CD4-positive, alpha-beta T cell (primary cell): ENCODE measurements around the gene SEC14L2. TPM values are rescaled to one million over a fixed set of nuclear protein-coding genes. Genes with fewer than 3 reads are reported as not detected.

ENCODE experiments used
- ATAC-seq: fragments of 200-7000 bp; cut with Tn5 transposase; one replicate; pipeline ENCODE4 v1.10.0; 2022; ENCODE audit warnings: mild to moderate bottlenecking; ENCODE audit not compliant: poor library complexity
- CTCF ChIA-PET: fragments of 350-600 bp; sonication (Branson Sonifier 250); formaldehyde crosslinking; loops from one replicate; lab custom pipeline; 2021; ENCODE audit warnings: antibody characterized with exemption, inconsistent platforms; lab: Charles Lee
- POLR2A ChIA-PET: fragments of 350-600 bp; sonication (Branson Sonifier 250); formaldehyde crosslinking; loops from one replicate; lab custom pipeline; 2021; ENCODE audit warnings: antibody characterized with exemption, inconsistent platforms; lab: Charles Lee
- DNase-seq, 14 experiments: peaks; one replicate each; pipeline ENCODE4 v3.0.0-alpha.2; 2013 to 2020; ENCODE audit warnings: mixed read lengths in 2 of 14
- H3K27ac ChIP-seq, 2 donors: one replicate each; pipeline versions ENCODE4 v1.5.1 to v1.7.0; 2013; ENCODE audit warnings: low read length in 2 of 2, low read depth in 1 of 2, mild to moderate bottlenecking in 1 of 2
- H3K27me3 ChIP-seq, 2 experiments: 1 replicate in 1 of 2; 2 replicates in 1 of 2; pipeline versions ENCODE4 v1.6.1 to v1.7.0; 2013; ENCODE audit warnings: low read length in 2 of 2, control low read depth in 1 of 2, mild to moderate bottlenecking in 1 of 2, moderate library complexity in 1 of 2; ENCODE audit not compliant: insufficient read depth in 2 of 2, control insufficient read depth in 1 of 2
- H3K36me3 ChIP-seq: one replicate; pipeline ENCODE4 v1.6.1; 2013; ENCODE audit warnings: low read length, control low read depth; ENCODE audit not compliant: insufficient read depth
- H3K4me1 ChIP-seq: one replicate; pipeline ENCODE4 v1.6.1; 2013; ENCODE audit warnings: low read length, control low read depth; ENCODE audit not compliant: insufficient read depth
- H3K4me3 ChIP-seq: one replicate; pipeline ENCODE4 v1.5.1; 2013; ENCODE audit warnings: mild to moderate bottlenecking, low read length, moderate library complexity
- H3K9me3 ChIP-seq, 2 experiments: 1 replicate in 1 of 2; 2 replicates in 1 of 2; pipeline versions ENCODE4 v1.6.1 to v1.7.0; 2013; ENCODE audit warnings: low read length in 2 of 2, mild to moderate bottlenecking in 2 of 2, control low read depth in 1 of 2, moderate library complexity in 1 of 2; ENCODE audit not compliant: control insufficient read depth in 1 of 2, insufficient read depth in 1 of 2
- H3K27ac Mint-ChIP-seq: one replicate; pipeline ENCODE4 v1.8.0; 2020; ENCODE audit warnings: mixed read lengths
- H3K27me3 Mint-ChIP-seq: one replicate; pipeline ENCODE4 v1.8.0; 2021; ENCODE audit warnings: mixed read lengths
- H3K36me3 Mint-ChIP-seq: one replicate; pipeline ENCODE4 v1.8.0; 2021; ENCODE audit warnings: low read depth, mixed read lengths
- H3K4me1 Mint-ChIP-seq: one replicate; pipeline ENCODE4 v1.8.0; 2021; ENCODE audit warnings: low read depth, mixed read lengths
- H3K4me3 Mint-ChIP-seq: one replicate; pipeline ENCODE4 v1.8.0; 2020; ENCODE audit warnings: mild to moderate bottlenecking, mixed read lengths
- H3K9me3 Mint-ChIP-seq: one replicate; pipeline ENCODE4 v1.8.0; 2020; ENCODE audit warnings: mixed read lengths
- CTCF ChIP-seq: fragments of 200-600 bp; IDR thresholded peaks from one replicate; pipeline ENCODE4 v1.8.0; 2022; ENCODE audit warnings: antibody characterized with exemption, mild to moderate bottlenecking
- intact Hi-C, 2 experiments: fragments of 100-400 bp; cut with DNase I in 1 of 2; cut with micrococcal nuclease in 1 of 2; formaldehyde crosslinking; loops; one replicate each; pipeline versions ENCODE4 v1.15.1 to v1.9.0; 2023 to 2025; cut with DNase I, micrococcal nuclease
- total RNA-seq, 174 experiments: library from RNA in 2 of 174; stranded (reverse) in 2 of 174; gene quantifications; one replicate each; pipeline ENCODE4 v1.2.3 and lab custom pipeline; 2021 to 2026

Gene SEC14L2
- total RNA-seq, 2 experiments from 2014 or later, result 74.6 to 79.8 TPM

- POLR2A ChIA-PET, result interaction anchor here (1.2 kb wide), 1 partner anchor 21 kb away, joined by 4 read pairs; the partner anchor contains the start of gene TBC1D10A
- no peak for ATAC-seq
- intact Hi-C loops, result no loop called here
- Mint-ChIP-seq H3K4me1 (peaks cover 67% of the 10 kb centered on the region), H3K27me3 (no peaks in the 10 kb centered on the region), H3K4me3 (peak overlapping the region; percentile 25), H3K36me3 (peaks cover 99% of the 10 kb centered on the region), H3K27ac (peak overlapping the region; percentile 49), H3K9me3 (no peaks in the 10 kb centered on the region)
- TF ChIP-seq CTCF, result no peak
- H3K27ac ChIP-seq, result no peak overlapping the region
- no peaks in the 10 kb centered on the region for H3K27me3 ChIP-seq
- H3K4me3 ChIP-seq, result no peak overlapping the region
- H3K4me1 ChIP-seq, result peaks cover 76% of the 10 kb centered on the region
- peaks cover 95% of the 10 kb centered on the region for H3K36me3 ChIP-seq
- CTCF ChIA-PET, result interaction anchor here (1.8 kb wide), 1 partner anchor 61 kb away, joined by 5 read pairs; no protein-coding TSS in a partner anchor
- no peak for DNase-seq
- no peaks in the 10 kb centered on the region for H3K9me3 ChIP-seq
Measured at GRCh38 chr22:30348809-30349208, 48.0 kb upstream of the SEC14L2 start.

GRCh38 chr22:30351226-30351625, 45.6 kb upstream of the SEC14L2 start:
- ATAC-seq (no peak), DNase-seq (no peak)
- no peak overlapping the region for H3K4me3 ChIP-seq
- no peak overlapping the region for H3K27ac ChIP-seq
- ChIA-PET CTCF (no interaction called here), POLR2A (interaction anchor here (1.2 kb wide), 1 partner anchor 44 kb away, joined by 3 read pairs; no protein-coding TSS in a partner anchor)
- H3K36me3 Mint-ChIP-seq, result peaks cover 98% of the 10 kb centered on the region
- TF ChIP-seq CTCF, result no peak
- H3K9me3 Mint-ChIP-seq, result no peaks in the 10 kb centered on the region
- H3K9me3 ChIP-seq, result no peaks in the 10 kb centered on the region
- peak overlapping the region; percentile 47 for H3K27ac Mint-ChIP-seq
- H3K4me3 Mint-ChIP-seq, result peak overlapping the region; percentile 34
- H3K27me3 Mint-ChIP-seq, result no peaks in the 10 kb centered on the region
- H3K4me1 Mint-ChIP-seq, result peaks cover 76% of the 10 kb centered on the region
- H3K4me1 ChIP-seq, result peaks cover 83% of the 10 kb centered on the region
- intact Hi-C loops, result no loop called here
- H3K27me3 ChIP-seq, result no peaks in the 10 kb centered on the region
- peaks cover 81% of the 10 kb centered on the region for H3K36me3 ChIP-seq

GRCh38 chr22:30354644-30355043, 42.2 kb upstream of the SEC14L2 start:
- H3K4me1 Mint-ChIP-seq, result peaks cover 71% of the 10 kb centered on the region
- no peak overlapping the region for H3K27ac ChIP-seq
- no peaks in the 10 kb centered on the region for H3K27me3 ChIP-seq
- TF ChIP-seq CTCF, result no peak
- peak overlapping the region; percentile 99 for H3K27ac Mint-ChIP-seq
- ChIA-PET POLR2A (interaction anchor here (1.4 to 2.2 kb wide), 2 partner anchors 49 to 66 kb away, joined by 5 to 10 read pairs; no protein-coding TSS in a partner anchor), CTCF (interaction anchor here (1.9 to 3.3 kb wide), 2 partner anchors 33 to 67 kb away, joined by 7 to 12 read pairs; partner anchors contain the start of gene RNF215)
- ATAC-seq, result no peak
- H3K9me3 Mint-ChIP-seq, result no peaks in the 10 kb centered on the region
- no peaks in the 10 kb centered on the region for H3K27me3 Mint-ChIP-seq
- H3K4me1 ChIP-seq, result peaks cover 67% of the 10 kb centered on the region
- peaks cover 73% of the 10 kb centered on the region for H3K36me3 Mint-ChIP-seq
- intact Hi-C loops, result no loop called here
- no peak overlapping the region for H3K4me3 ChIP-seq
- DNase-seq, result no peak
- peaks cover 50% of the 10 kb centered on the region for H3K36me3 ChIP-seq
- H3K9me3 ChIP-seq, result no peaks in the 10 kb centered on the region
- H3K4me3 Mint-ChIP-seq, result peak overlapping the region; percentile 100
